Cardiac muscle cell (in vitro differentiated cells and primary cell): ENCODE measurements around the gene COL18A1. TPM values are rescaled to one million over a fixed set of nuclear protein-coding genes. Genes with fewer than 3 reads are reported as not detected.

Experiments
- DNase-seq, 2 donors: peaks; one replicate each; pipeline versions ENCODE4 v3.0.0 to v3.0.0-alpha.2; 2010 to 2017; ENCODE audit warnings: low read depth in 1 of 2, low spot score in 1 of 2
- H3K27ac ChIP-seq: fragments of 200-600 bp; sonication (generic); 2 replicates; pipeline ENCODE4 v1.5.1; 2016
- H3K27me3 ChIP-seq: fragments of 200-600 bp; sonication (generic); 2 replicates; pipeline ENCODE4 v1.6.0; 2016; ENCODE audit warnings: control low read depth
- H3K36me3 ChIP-seq: fragments of 200-600 bp; sonication (generic); 2 replicates; pipeline ENCODE4 v1.5.1; 2016; ENCODE audit warnings: control low read depth
- H3K4me1 ChIP-seq: fragments of 200-600 bp; sonication (generic); 2 replicates; pipeline ENCODE4 v1.8.1; 2017; ENCODE audit warnings: low read depth, mild to moderate bottlenecking, mixed run types
- H3K4me3 ChIP-seq: fragments of 200-600 bp; sonication (generic); 2 replicates; pipeline ENCODE4 v1.5.1; 2016; ENCODE audit warnings: mild to moderate bottlenecking
- H3K9me3 ChIP-seq: fragments of 200-600 bp; sonication (generic); 2 replicates; pipeline ENCODE4 v1.5.1; 2017; ENCODE audit warnings: low read depth, mild to moderate bottlenecking, control low read depth
- CTCF ChIP-seq: IDR thresholded peaks from 2 replicates; pipeline ENCODE4 v1.5.1; 2012; ENCODE audit warnings: low read depth, mild to moderate bottlenecking, low read length
- polyA plus RNA-seq: library from polyadenylated mRNA; unstranded; fragments of >200 nt; fragmentation: Nextera tagmentation; extraction: Ambion mirVana; gene quantifications from 2 replicates; pipeline ENCODE4 v1.2.1, GENCODE V29; 2016
- total RNA-seq: library from RNA; depleted of rRNA; stranded (reverse); fragments of >200 nt; gene quantifications from 2 replicates; pipeline ENCODE4 v1.2.3, GENCODE V29; 2016

The COL18A1 gene
- total and polyA plus RNA-seq, 2 experiments from 2014 or later: 407 to 1,182 TPM

DNA sequence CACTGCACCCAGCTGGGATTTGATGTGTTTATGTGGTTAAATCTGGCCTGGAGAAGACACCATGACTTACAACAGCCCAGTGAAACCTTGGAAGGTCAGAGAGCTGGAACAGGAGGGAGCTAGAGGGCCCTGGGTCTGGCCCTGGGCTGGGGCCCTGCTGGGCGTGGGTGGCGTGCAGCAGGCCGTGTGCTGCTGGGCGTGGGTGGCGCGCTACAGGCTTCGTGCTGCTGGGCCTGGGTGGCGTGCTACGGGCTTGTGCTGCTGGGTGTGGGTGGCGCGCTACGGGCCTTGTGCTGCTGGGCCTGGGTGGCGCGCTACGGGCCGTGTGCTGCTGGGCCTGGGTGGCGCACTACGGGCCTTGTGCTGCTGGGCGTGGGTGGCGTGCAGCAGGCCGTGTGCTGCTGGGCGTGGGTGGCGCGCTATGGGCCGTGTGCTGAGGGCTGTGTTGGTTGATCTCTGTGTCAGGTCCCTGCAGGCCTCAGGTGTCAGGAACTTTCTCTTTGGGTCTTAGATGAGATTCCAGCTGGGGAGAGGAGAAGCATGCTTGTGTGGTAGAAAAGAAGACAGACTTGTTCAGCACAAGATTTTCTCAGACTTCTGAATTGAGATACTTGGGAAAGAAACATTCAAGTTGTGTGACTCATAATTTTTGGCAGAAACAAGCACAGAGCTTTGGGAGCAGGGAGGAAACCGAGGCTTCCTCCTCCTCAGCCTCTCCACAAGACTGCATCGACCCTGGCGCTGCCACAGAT is 66.0 kb downstream of the COL18A1 start:
- no peaks in the 10 kb centered on the region for H3K4me1 ChIP-seq

GRCh38 chr21:45471525-45472221 is 66.7 kb downstream of the COL18A1 start:
- Histone ChIP-seq H3K27ac (peak overlapping the region; percentile 4), H3K4me3 (no peak overlapping the region), H3K36me3 (peaks cover 18% of the 10 kb centered on the region), H3K4me1 (no peaks in the 10 kb centered on the region), H3K9me3 (no peaks in the 10 kb centered on the region), H3K27me3 (no peaks in the 10 kb centered on the region)
- peak in 1 of 2 donors; percentile 83 for DNase-seq
- TF ChIP-seq CTCF: no peak

More for the DNA sequence above, 66.0 kb downstream of the COL18A1 start:
- Histone ChIP-seq H3K36me3 (peaks cover 13% of the 10 kb centered on the region), H3K9me3 (no peaks in the 10 kb centered on the region), H3K27me3 (no peaks in the 10 kb centered on the region), H3K4me3 (no peak overlapping the region), H3K27ac (peak overlapping the region; percentile 4)
- peak; percentile 10 for TF ChIP-seq CTCF
- DNase-seq: peak in 1 of 2 donors; percentile 92

DNA sequence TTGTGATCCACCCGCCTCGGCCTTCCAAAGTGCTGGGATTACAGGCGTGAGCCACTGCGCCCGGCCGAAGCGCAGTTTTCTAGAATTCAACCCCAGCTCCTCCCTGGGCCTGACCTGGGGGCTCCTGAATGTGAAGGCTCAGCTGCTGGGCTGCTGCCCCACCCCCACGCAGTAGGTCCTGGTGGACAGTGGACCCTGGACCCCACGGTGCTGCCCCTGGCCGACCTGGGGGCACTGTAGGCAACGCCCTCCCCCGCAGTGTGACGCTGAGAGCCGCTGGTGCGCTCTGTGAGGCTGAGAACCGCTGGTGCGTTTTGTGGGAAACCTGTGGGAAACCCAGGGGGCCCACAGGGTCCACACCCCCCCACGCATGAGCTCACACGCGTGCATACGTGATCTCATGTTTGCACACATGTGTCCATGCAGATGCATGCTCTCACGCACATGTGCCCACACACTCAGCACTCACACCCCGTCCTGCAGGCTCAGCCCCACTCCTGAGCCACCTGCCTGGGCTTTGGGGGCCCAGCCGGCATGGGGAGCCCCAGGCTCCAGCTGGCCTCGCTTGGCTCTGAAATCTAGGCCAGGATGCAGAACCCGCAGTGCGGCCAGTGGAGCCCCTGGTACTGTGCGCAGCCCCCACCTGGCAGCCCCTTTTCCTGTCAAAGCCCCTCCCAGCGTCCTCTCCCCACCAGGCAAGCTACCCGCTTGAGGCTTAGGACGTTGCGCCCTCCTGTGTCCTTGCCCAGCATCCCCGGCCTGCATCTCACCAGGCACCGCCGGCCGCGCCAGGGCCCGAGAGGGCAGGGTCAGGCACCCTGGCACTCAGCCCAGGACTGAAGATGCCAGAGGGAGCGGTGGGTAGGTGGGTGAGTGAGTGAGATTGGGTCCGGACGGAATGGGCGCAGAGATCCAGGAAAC is 67.7 kb downstream of the COL18A1 start:
- no peak overlapping the region for H3K4me3 ChIP-seq
- H3K36me3 ChIP-seq: peaks cover 18% of the 10 kb centered on the region

GRCh38 chr21:45473496-45474322 is 68.7 kb downstream of the COL18A1 start:
- Histone ChIP-seq H3K36me3 (peaks cover 20% of the 10 kb centered on the region), H3K9me3 (no peaks in the 10 kb centered on the region), H3K27ac (no peak overlapping the region), H3K4me1 (no peaks in the 10 kb centered on the region), H3K27me3 (no peaks in the 10 kb centered on the region), H3K4me3 (no peak overlapping the region)
- no peak for TF ChIP-seq CTCF
- no peak for DNase-seq

More for the DNA sequence above, 67.7 kb downstream of the COL18A1 start:
- Histone ChIP-seq H3K27ac (no peak overlapping the region), H3K27me3 (no peaks in the 10 kb centered on the region), H3K4me1 (no peaks in the 10 kb centered on the region), H3K9me3 (no peaks in the 10 kb centered on the region)
- no peak for DNase-seq
- TF ChIP-seq CTCF: no peak
